Measurements from ENCODE around the gene GNG12.

GNG12 gene

GRCh38 chr1:67674260-67675011 is 158.8 kb downstream of the GNG12 start:
- H3K79me2 ChIP-seq (ENCODE audit: insufficient read depth, low read length), result no peaks in the 10 kb centered on the region
- no peak for TF ChIP-seq CTCF (conservative IDR thresholded peaks at IDR 0.05; ENCODE audit: low read length)
- no peak for TF ChIP-seq EZH2phosphoT487 (IDR thresholded peaks at IDR 0.05; ENCODE audit: borderline replicate concordance)
- 0 out of 2 replicates have a peak overlapping the region, but pooled peaks have one; percentile 9 for H2AFZ ChIP-seq (ENCODE audit: low read length)
- H3K4me2 ChIP-seq (ENCODE audit: low read depth, low read length, poor library complexity, severe bottlenecking), result peak overlapping the region; percentile 37
- H3K4me1 ChIP-seq (ENCODE audit: insufficient read depth, low read length, poor library complexity, severe bottlenecking), result peaks cover 13% of the 10 kb centered on the region
- no peaks in the 10 kb centered on the region for H3F3A ChIP-seq (ENCODE audit: low read depth)
- H3K4me3 ChIP-seq (ENCODE audit: low read length, poor library complexity, severe bottlenecking), result peak overlapping the region; percentile 11
- no peaks in the 10 kb centered on the region for H4K20me1 ChIP-seq (ENCODE audit: insufficient read depth, low read length, poor library complexity, severe bottlenecking)
- peaks cover 43% of the 10 kb centered on the region for H3K27me3 ChIP-seq (ENCODE audit: insufficient read depth, low read length, poor library complexity, severe bottlenecking)
- no peaks in the 10 kb centered on the region for H3K9me2 ChIP-seq (replicated peaks; ENCODE audit: low read depth, low read length)
- no peaks in the 10 kb centered on the region for H3K9me3 ChIP-seq (ENCODE audit: insufficient read depth, low read depth, low read length)
- no peaks in the 10 kb centered on the region for H3K36me3 ChIP-seq (ENCODE audit: insufficient read depth, low read length)
- no peak overlapping the region for H3K9ac ChIP-seq (ENCODE audit: low read depth, low read length, poor library complexity, severe bottlenecking)

DNA sequence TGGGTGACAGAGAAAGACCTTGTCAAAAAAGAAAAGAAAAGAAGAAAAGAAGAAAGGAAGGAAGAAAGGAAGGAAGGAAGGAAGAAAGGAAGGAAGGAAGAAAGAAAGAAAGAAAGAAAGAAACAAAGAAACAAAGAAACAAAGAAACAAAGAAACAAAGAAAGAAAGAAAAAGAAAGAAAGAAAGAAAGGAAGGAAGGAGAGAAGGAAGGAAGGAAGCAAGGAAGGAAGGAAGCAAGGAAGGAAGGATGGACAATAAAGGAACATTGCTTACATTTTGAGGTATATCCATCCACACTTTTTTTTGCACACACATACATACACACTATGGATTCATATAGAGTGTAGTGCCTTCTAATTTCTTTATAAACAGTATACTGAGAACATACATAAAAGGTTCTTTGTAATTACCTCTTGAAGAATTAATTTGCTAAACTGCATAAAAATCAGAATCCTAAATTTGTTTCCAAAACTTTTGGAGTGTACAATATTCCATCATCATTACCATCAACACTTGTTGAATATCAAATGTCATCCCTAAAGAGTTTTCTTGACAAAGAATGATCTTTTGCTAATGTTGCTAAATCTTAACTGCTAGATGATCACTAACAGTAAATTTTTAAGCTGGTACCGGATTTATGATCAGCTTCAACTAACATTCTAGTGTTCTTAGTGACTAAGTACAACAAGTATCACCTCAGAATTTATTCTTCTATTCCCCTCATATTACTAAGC is 159.6 kb downstream of the GNG12 start:
- Histone ChIP-seq H2AFZ (ENCODE audit: low read length) (no peak overlapping the region), H3K36me3 (ENCODE audit: insufficient read depth, low read length) (no peaks in the 10 kb centered on the region), H3K9me2 (replicated peaks; ENCODE audit: low read depth, low read length) (no peaks in the 10 kb centered on the region), H3K9me3 (ENCODE audit: insufficient read depth, low read depth, low read length) (no peaks in the 10 kb centered on the region), H3F3A (ENCODE audit: low read depth) (no peaks in the 10 kb centered on the region), H3K9ac (ENCODE audit: low read depth, low read length, poor library complexity, severe bottlenecking) (no peak overlapping the region), H3K4me2 (ENCODE audit: low read depth, low read length, poor library complexity, severe bottlenecking) (no peak overlapping the region), H3K4me3 (ENCODE audit: low read length, poor library complexity, severe bottlenecking) (no peak overlapping the region), H3K4me1 (ENCODE audit: insufficient read depth, low read length, poor library complexity, severe bottlenecking) (peaks cover 13% of the 10 kb centered on the region), H4K20me1 (ENCODE audit: insufficient read depth, low read length, poor library complexity, severe bottlenecking) (no peaks in the 10 kb centered on the region), H3K27me3 (ENCODE audit: insufficient read depth, low read length, poor library complexity, severe bottlenecking) (peaks cover 49% of the 10 kb centered on the region), H3K79me2 (ENCODE audit: insufficient read depth, low read length) (no peaks in the 10 kb centered on the region)
- TF ChIP-seq EZH2phosphoT487 (IDR thresholded peaks at IDR 0.05; ENCODE audit: borderline replicate concordance) (no peak), CTCF (conservative IDR thresholded peaks at IDR 0.05; ENCODE audit: low read length) (no peak)

DNA sequence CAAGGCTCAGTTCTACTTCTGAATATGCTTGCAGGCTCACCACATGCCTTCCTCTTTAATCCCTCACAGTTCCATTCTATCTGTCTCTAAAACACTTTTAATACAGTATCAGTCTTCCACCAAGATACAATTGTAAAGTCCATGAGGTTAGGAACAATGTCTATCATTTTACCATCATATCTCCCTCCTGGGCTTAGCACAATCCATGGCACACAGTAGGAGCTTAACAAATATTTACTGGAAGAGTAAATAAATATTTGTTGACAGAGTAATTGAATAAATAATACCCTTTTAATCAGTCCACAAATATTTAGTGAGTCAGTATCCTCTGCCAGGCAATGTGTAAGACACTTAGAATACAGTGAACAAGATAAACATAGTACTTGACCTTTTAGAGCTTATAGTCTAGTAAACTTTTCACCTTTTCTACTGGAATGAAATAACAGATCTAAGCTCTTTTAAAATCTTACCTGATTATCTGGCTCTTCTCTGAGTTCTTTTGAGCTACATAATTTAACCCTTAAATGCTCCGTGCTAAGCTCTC is 160.9 kb downstream of the GNG12 start:
- Histone ChIP-seq H3K79me2 (ENCODE audit: insufficient read depth, low read length) (no peaks in the 10 kb centered on the region), H3F3A (ENCODE audit: low read depth) (no peaks in the 10 kb centered on the region), H3K4me2 (ENCODE audit: low read depth, low read length, poor library complexity, severe bottlenecking) (no peak overlapping the region), H3K9ac (ENCODE audit: low read depth, low read length, poor library complexity, severe bottlenecking) (no peak overlapping the region), H2AFZ (ENCODE audit: low read length) (no peak overlapping the region), H3K9me2 (replicated peaks; ENCODE audit: low read depth, low read length) (no peaks in the 10 kb centered on the region), H4K20me1 (ENCODE audit: insufficient read depth, low read length, poor library complexity, severe bottlenecking) (no peaks in the 10 kb centered on the region), H3K4me1 (ENCODE audit: insufficient read depth, low read length, poor library complexity, severe bottlenecking) (peaks cover 13% of the 10 kb centered on the region), H3K36me3 (ENCODE audit: insufficient read depth, low read length) (no peaks in the 10 kb centered on the region), H3K9me3 (ENCODE audit: insufficient read depth, low read depth, low read length) (no peaks in the 10 kb centered on the region), H3K27me3 (ENCODE audit: insufficient read depth, low read length, poor library complexity, severe bottlenecking) (peaks cover 42% of the 10 kb centered on the region), H3K4me3 (ENCODE audit: low read length, poor library complexity, severe bottlenecking) (no peak overlapping the region)
- TF ChIP-seq CTCF (conservative IDR thresholded peaks at IDR 0.05; ENCODE audit: low read length) (no peak), EZH2phosphoT487 (IDR thresholded peaks at IDR 0.05; ENCODE audit: borderline replicate concordance) (no peak)
